A673 (cell line): Measurements from ENCODE around the gene SNX33.

ENCODE experiments used
- EZH2 ChIP-seq: fragments of 200-600 bp; sonication (generic); IDR thresholded peaks from 2 replicates; pipeline ENCODE4 v1.6.1; 2017; ENCODE audit warnings: borderline replicate concordance, low read depth, mild to moderate bottlenecking, mixed read lengths, antibody characterized with exemption, low read length; ENCODE audit not compliant: poor library complexity, severe bottlenecking
- TF ChIP-seq, protein P1 (sequence below): fragments of 300-800, 200-600 bp; sonication (generic); conservative IDR thresholded peaks from 2 replicates; pipeline ENCODE4 v1.5.1; 2017; ENCODE audit warnings: low read depth, mild to moderate bottlenecking, antibody characterized with exemption, low read length, moderate library complexity, mixed read lengths

DNA sequence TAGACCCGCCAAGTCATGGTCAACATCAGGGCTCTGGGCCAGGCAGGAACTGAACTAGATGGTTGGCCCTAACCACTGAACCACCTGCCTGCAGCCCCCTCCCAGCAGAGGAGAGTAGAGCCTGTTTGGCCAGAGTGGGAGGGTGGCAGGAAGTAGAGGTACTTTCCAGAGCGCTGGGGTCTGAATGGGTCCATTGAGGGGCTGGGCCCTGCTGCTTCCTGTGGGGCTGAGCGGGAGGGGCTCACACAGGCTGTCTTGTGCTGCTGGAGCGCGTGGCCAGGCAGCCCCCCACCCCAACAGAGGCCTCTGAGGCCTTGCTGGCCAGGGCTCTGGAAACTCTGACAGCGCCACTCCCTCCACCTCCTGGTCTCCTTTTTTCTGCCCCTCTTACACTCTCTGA, 47.5 kb downstream of the SNX33 start:
- no peak for TF ChIP-seq EZH2
- TF ChIP-seq, protein P1, sequence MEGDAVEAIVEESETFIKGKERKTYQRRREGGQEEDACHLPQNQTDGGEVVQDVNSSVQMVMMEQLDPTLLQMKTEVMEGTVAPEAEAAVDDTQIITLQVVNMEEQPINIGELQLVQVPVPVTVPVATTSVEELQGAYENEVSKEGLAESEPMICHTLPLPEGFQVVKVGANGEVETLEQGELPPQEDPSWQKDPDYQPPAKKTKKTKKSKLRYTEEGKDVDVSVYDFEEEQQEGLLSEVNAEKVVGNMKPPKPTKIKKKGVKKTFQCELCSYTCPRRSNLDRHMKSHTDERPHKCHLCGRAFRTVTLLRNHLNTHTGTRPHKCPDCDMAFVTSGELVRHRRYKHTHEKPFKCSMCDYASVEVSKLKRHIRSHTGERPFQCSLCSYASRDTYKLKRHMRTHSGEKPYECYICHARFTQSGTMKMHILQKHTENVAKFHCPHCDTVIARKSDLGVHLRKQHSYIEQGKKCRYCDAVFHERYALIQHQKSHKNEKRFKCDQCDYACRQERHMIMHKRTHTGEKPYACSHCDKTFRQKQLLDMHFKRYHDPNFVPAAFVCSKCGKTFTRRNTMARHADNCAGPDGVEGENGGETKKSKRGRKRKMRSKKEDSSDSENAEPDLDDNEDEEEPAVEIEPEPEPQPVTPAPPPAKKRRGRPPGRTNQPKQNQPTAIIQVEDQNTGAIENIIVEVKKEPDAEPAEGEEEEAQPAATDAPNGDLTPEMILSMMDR: no peak
